ENCODE results near the gene CCDC78.

Gene CCDC78

DNA sequence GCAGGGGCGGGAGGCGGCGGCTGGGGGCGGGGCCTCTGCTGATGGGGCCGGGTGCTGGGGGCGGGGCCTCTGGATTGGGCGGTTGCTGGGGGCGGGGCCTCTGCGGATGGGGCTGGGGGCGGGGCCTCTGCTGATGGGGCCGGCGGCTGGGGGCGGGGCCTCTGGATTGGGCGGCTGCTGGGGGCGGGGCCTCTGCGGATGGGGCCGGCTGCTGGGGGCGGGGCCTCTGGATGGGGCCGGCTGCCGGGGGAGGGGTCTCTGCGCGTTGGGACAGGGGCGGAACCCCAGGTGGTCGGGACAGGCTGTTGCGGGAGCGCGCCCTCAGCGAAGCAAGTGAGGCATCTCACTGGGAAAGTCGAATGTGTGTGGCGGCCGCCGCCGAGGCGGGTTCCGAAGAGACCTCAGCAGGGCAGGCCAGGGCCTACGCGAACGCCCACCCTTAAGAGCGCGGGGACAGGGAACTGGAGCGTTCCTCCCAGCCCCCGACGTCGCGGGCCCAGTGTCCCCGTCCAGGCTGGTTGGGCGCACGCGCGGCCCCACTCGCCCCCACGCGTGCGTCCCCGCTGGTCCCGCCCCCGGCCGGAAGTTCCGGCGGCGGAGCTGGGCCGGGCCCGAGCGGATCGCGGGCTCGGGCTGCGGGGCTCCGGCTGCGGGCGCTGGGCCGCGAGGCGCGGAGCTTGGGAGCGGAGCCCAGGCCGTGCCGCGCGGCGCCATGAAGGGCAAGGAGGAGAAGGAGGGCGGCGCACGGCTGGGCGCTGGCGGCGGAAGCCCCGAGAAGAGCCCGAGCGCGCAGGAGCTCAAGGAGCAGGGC, 46.2 kb downstream of the CCDC78 start, which contains the start of gene STUB1:
Gene STUB1, plus strand, starts transcription at position 597 of the 811 bp plus-strand sequence. Its CDS starts 116 bp downstream, at position 713.
- TF ChIP-seq SIN3A (IDR thresholded peaks at IDR 0.05; ENCODE audit: borderline replicate concordance, insufficient read depth, low read length) = no peak

DNA sequence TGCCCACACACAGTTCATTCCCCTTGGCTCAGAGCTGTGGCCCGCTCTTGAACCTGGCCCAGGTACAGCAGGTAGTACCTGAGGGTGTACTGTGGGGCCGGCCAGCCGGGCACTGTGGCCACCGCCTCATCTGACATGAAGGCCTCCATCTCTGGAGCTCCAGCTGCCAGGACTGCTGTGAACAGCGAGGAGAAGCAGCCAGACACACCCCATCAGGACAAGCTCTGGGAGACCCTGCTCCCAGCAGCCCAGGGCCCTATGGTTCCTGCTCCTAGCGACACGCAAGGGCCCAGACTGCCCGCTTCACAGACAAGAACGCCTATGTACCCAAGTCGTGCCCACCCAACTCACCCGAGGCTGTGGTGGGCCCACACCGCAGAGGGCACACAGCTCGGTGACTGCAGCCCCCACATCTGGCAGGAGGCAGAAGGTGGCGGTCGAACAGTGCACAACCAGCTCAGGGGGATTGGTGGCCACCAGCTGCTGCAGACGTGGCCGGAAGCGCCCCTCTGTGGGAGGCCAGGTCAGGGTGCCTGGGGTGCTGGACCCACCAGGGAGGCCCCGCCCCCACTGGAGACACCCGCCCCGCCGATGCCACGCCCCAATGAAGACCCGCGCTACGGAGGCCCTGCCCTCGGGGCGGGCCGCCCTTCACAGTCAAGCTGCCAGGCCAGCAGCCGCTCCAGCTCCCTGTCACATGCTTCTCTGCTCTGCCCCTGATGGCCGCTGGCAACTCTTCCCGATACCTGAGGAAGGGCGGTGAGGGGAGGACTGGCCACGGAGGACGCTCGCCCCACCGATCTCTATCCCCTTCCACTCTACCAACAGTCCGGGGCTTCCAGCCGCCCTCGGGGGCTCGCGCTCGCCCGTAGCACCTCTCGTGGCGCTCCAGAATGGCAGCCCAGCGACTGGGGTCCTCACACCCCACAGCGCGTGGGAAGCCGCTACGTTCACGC, 47.1 kb downstream of the CCDC78 start:
- no peak for TF ChIP-seq FOXP2 (optimal IDR thresholded peaks at IDR 0.05; ENCODE audit: borderline replicate concordance, extremely low read depth, extremely low read length, insufficient read depth)
- TF ChIP-seq SIN3A (IDR thresholded peaks at IDR 0.05; ENCODE audit: borderline replicate concordance, insufficient read depth, low read length) = no peak
- no peak for TF ChIP-seq TAF1 (IDR thresholded peaks at IDR 0.05; ENCODE audit: borderline replicate concordance, insufficient read depth, low read length)
- no peak; the same call in 1 of the 2 replicates for TF ChIP-seq POLR2AphosphoS5 (IDR thresholded peaks at IDR 0.05; ENCODE audit: low read depth, low read length)
- TF ChIP-seq, protein P1, sequence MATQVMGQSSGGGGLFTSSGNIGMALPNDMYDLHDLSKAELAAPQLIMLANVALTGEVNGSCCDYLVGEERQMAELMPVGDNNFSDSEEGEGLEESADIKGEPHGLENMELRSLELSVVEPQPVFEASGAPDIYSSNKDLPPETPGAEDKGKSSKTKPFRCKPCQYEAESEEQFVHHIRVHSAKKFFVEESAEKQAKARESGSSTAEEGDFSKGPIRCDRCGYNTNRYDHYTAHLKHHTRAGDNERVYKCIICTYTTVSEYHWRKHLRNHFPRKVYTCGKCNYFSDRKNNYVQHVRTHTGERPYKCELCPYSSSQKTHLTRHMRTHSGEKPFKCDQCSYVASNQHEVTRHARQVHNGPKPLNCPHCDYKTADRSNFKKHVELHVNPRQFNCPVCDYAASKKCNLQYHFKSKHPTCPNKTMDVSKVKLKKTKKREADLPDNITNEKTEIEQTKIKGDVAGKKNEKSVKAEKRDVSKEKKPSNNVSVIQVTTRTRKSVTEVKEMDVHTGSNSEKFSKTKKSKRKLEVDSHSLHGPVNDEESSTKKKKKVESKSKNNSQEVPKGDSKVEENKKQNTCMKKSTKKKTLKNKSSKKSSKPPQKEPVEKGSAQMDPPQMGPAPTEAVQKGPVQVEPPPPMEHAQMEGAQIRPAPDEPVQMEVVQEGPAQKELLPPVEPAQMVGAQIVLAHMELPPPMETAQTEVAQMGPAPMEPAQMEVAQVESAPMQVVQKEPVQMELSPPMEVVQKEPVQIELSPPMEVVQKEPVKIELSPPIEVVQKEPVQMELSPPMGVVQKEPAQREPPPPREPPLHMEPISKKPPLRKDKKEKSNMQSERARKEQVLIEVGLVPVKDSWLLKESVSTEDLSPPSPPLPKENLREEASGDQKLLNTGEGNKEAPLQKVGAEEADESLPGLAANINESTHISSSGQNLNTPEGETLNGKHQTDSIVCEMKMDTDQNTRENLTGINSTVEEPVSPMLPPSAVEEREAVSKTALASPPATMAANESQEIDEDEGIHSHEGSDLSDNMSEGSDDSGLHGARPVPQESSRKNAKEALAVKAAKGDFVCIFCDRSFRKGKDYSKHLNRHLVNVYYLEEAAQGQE (IDR thresholded peaks at IDR 0.05; ENCODE audit: insufficient read depth in 1 of 2, low read depth in 2 of 2, low read length in 2 of 2) = no peak

DNA sequence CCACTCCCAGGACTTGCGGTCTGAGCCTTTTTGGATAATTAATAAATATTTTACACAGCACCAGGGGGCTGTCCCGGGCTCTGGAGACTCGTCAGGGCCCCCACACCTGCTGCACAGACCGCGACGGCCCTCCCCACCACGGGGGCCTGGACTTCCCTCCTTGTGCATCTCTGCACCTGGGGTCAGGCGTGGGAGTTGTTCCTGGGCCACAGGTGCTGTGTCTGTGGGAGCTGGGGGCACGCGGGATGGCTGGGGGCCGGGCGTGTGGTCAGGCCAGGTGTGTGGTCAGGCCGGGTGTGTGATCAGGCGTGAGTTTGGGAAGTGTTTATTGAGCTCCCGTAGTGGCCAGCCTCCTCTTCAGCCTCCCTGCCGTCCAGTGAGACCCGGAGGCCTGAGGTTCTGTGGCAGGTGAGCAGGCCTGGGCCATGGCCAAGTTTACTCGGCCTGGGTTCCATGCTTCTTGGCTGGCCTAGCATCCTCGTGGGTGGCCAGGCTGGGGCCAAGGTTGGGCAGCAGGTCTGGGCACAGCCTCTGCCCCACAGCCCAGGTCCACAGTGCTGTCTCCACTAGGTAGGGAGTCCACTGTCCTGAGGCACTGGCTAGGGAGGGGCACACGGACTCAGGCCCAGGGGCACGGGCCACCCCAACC, 47.9 kb downstream of the CCDC78 start:
- TF ChIP-seq POLR2AphosphoS5 (IDR thresholded peaks at IDR 0.05; ENCODE audit: low read depth, low read length) = no peak
- no peak for TF ChIP-seq SIN3A (IDR thresholded peaks at IDR 0.05; ENCODE audit: borderline replicate concordance, insufficient read depth, low read length)
- TF ChIP-seq TAF1 (IDR thresholded peaks at IDR 0.05; ENCODE audit: borderline replicate concordance, insufficient read depth, low read length) = no peak
- TF ChIP-seq, protein P1 (IDR thresholded peaks at IDR 0.05; ENCODE audit: insufficient read depth in 1 of 2, low read depth in 2 of 2, low read length in 2 of 2) = no peak
- TF ChIP-seq FOXP2 (optimal IDR thresholded peaks at IDR 0.05; ENCODE audit: borderline replicate concordance, extremely low read depth, extremely low read length, insufficient read depth) = no peak

DNA sequence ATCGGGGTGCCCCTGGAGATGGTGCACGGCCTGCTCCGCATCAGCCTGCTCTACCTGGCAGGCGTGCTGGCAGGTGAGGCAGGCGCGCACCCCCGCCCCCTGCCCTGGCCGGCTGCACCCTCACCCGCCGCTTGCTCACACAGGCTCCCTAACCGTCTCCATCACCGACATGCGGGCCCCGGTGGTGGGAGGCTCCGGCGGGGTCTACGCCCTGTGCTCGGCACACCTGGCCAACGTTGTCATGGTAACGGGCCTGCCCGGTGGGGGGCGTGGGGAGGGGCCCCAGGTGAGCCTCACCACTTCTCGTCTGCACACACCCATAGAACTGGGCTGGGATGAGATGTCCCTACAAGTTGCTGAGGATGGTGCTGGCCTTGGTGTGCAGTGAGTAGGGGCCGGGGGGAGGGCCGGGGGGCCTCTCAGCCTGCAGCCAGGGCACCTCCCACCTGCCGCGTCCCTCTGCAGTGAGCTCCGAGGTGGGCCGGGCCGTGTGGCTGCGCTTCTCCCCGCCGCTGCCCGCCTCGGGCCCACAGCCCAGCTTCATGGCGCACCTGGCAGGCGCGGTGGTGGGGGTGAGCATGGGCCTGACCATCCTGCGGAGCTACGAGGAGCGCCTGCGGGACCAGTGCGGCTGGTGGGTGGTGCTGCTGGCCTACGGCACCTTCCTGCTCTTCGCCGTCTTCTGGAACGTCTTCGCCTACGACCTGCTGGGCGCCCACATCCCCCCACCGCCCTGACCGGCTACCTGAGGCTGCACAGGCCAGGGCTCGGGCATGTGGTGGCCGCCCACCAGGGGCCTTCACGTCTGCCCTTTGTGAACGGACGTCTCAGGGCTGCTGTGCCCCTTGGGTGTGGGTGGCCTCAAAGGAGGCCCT, 48.7 kb downstream of the CCDC78 start:
- TF ChIP-seq FOXP2 (optimal IDR thresholded peaks at IDR 0.05; ENCODE audit: borderline replicate concordance, extremely low read depth, extremely low read length, insufficient read depth) = no peak
- TF ChIP-seq, protein P1 (IDR thresholded peaks at IDR 0.05; ENCODE audit: insufficient read depth in 1 of 2, low read depth in 2 of 2, low read length in 2 of 2) = no peak
- no peak for TF ChIP-seq SIN3A (IDR thresholded peaks at IDR 0.05; ENCODE audit: borderline replicate concordance, insufficient read depth, low read length)
- TF ChIP-seq TAF1 (IDR thresholded peaks at IDR 0.05; ENCODE audit: borderline replicate concordance, insufficient read depth, low read length) = no peak
- TF ChIP-seq POLR2AphosphoS5 (IDR thresholded peaks at IDR 0.05; ENCODE audit: low read depth, low read length) = no peak
